ENCODE data around the gene LDLRAD4.

LDLRAD4 gene

DNA sequence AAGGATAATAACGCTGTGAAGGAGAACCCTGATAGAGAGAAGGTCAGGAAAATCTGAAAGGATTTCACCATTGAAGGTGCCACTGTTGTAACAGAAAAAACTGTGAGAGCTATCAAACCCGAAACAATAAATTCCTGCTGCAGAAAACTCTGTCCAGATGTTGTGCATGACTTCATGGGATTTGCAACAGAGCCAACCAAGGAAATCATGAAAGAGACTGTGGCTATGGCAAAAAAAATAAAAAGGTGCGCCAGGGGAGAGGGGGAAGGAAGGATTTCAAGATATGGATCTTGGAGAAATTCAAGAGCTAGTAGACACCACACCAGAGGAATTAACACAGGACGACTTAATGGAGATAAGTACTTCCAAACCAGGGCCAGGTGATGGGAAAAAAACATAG, 88.0 kb downstream of the LDLRAD4 start:
- no peak for DNase-seq (ENCODE audit: low spot score)

DNA sequence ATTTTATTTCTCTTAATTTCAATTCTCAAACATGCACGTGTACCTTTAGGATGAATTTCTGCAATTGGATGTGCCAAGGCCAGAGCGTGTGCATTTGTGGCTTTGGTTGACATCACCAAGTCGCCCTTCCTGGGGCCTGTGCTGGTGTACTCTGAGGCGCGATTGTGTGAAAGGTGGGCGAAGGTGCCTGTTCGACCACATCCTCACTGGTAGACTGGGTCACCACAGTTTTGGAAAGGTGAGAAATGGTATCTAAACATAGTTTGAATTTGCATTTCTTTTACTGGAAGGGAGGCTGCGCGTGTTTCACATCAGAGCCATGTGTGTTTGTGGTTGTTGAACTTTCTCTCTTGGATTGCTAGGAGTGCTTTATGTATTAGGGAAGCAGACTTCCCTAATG, 89.8 kb downstream of the LDLRAD4 start:
- no peak for DNase-seq (ENCODE audit: low spot score)

DNA sequence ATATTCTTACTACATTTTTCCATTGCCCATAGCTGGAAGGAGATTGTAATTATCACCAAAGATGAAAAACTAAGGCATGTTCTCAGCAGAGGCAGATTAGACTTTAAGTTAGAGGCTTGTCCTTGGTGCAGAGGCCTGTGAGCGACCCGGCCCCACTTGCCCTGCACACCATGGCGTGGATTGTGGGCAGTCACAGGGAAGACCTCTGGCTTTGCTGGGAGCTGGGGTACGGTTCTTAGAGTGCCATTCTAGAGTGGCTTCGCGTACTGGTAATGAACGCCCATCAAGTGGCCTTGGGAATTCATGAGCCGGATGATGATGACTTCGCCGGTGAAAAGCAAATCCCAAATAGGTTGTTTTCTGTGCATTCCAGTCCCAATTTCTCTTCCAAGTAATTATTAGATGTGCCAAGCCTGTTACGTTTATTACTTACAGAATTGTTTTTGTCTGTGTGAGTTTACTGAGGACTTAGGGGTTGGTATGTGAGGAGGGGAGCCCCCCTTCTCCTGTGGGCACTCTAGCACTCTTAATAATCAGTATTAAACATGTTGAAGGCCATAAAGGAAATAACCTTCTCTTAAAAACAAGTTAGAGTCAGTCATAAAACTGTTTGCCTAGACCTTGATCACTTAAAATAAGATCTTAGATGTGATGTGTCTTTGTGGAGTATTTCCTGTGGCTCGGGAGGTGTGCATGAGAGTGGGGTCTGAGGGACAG, 90.6 kb downstream of the LDLRAD4 start:
- DNase-seq (ENCODE audit: low spot score) = no peak

DNA sequence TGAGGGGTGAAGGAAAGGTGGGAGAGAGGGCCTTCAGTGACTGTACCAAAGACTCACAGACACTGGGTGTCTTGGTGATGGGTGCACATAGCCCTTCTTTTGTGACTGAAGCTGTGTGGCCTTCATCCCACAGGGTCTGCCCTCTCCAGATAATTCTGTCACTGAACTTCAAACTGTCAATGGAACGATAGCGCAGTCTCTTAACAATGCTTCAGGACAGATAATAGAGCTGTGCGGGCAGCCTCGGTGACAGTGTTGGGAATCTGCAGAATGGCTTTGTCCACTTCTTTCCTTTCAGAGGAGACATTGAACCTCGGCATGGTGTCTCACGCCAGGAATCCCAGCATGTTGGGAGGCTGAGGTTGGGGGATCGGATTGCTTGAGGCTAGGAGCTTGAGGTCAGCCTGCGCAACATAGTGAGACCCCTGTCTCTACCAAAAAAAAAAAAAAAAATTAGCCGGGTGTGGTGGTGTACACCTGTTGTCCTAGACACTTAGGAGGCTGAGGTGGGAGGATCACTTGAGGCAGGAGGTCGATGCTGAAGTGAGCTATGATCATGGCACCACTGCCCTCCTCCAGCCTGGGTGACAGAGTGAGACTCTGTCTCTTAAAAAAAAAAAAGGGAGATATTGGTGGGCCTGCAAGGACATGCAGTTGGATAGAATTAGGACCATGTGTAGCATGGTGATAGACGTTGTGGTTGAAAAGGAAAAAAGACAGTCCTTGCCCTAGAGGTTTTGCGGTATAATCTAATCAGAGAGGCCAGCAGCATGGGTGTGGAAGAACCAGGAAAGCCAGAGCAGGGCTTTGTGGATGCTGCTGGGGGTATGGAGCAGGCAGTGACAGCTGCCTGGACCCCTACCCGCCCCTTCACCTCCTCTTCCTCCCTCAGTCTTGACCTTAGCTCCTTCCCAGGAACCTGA, 91.4 kb downstream of the LDLRAD4 start:
- DNase-seq (ENCODE audit: low spot score) = no peak

DNA sequence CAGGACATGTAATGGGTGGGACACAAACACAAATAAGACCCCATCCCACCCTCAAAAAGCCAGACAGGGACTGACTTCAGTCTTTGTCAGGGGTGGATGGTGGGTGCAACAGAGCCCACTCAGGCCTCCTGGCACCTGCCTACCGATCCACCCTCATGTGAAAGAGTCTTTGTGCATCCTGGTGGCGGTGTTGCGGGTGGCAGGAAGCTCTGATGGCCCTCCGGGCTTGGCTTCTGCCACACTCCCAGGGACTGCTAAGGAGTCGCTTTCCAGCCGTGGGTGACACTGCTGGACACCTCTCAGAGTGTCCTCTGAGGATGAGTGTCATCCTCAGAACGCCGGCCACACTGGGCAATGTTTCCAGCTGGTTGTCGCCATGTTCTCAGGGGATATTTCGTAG, 92.6 kb downstream of the LDLRAD4 start:
- no peak for DNase-seq (ENCODE audit: low spot score)

DNA sequence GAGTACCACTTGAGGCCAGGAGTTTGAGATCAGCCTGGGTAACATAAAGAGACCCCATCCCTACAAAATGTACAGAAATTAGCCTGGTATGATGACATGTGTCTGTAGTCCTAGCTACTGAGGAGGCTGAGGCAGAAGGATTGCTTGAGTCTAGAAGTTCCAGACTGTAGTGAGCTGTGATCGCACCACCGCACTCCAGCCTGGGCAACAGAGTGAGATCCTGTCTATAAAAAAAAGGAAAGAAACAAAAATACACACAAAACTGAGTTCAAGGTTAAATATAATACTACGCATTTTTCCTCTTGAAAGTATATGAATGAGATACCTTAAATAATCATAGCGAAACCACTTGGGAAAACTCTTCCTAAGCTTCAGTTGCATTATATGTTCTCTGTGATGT, 94.0 kb downstream of the LDLRAD4 start:
- no peak for DNase-seq (ENCODE audit: low spot score)

DNA sequence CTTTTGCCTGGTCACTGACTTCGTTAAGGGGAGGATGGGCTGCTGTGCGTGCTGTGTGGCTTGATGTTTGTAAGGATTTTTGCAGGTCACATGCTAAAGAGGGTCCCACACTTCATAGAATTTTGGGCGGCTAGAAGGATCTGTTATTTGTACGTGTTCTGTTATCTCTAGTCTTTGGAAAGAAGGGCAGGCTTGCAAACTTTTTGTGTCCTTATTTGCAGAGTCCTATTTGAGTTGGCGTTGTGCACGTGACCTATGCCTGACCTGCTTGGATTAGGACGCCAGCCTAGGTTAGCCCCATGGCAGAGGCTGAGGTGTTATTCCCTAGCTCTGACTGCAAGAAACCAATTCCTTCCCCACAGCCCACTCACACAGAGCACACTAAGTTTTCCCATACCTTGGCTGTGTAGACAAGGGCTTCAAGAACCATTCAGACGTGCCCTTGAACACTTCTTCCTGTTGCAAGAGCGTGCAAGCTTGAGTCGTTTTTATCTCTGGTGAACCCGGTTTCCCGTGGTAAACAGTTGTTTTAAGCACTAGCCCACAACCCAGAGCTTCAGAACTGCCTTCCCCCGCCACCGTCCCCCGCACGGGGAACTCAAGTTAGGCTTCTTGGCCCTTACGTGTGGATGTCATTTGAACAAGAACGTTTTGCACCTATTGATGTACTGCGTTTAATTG, 94.6 kb downstream of the LDLRAD4 start:
- DNase-seq (ENCODE audit: low spot score) = no peak

DNA sequence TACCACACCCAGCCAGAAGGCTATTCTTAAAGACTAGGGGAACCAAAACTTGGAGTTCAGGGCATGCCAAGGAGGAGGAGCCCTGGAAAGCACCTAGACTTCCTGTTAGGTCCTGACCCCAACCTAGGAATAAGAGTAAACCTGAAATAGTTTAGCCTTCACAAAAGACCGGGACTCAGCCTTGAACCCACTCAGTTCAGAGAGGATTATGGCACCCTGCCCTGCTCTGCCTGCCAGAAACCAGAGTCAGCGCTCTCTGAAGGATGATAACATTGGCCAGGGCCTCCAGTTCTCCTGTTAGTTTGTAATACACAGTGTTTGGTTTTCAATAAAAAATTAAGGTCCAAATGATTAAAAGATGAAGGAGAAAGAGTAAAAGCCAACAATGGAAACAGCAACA, 96.4 kb downstream of the LDLRAD4 start:
- DNase-seq (ENCODE audit: low spot score) = no peak

DNA sequence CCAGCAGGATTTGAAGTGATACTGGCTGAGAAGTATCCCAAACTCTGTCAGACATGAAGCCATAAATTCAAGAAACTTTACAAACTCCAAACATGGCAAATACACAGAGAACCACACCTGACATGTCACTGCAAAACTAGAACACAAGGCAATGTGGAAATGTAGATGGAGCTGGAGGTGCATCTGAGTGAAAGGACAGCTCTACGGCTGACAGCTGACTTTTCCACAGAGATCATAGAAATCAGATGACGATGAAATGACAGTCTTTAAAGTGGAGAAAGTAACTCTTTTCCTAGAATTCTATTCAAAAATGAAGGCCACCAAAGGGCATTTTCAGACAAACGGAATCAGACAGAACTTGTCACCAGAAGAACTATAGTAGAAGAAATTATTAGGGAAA, 97.5 kb downstream of the LDLRAD4 start:
- no peak for DNase-seq (ENCODE audit: low spot score)

DNA sequence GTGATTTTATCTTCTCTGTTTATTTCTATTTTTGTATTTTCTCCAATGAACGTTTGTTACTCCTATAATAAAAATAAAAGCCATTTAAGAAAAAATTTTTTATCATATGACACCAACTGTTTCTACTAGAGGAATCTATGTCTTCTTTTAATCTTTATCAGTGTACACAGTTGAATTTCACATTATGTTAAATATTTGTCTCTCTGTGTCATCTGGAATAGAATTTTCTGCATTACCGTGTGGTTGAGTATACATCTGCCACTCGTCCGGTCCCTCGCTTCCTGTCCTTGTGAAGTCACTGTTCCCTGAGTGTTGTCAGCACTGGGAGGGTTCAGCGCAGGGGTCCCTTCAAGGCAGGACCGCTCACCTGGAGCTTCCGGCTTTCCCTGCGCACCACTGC, 99.2 kb downstream of the LDLRAD4 start:
- DNase-seq (ENCODE audit: low spot score) = no peak

DNA sequence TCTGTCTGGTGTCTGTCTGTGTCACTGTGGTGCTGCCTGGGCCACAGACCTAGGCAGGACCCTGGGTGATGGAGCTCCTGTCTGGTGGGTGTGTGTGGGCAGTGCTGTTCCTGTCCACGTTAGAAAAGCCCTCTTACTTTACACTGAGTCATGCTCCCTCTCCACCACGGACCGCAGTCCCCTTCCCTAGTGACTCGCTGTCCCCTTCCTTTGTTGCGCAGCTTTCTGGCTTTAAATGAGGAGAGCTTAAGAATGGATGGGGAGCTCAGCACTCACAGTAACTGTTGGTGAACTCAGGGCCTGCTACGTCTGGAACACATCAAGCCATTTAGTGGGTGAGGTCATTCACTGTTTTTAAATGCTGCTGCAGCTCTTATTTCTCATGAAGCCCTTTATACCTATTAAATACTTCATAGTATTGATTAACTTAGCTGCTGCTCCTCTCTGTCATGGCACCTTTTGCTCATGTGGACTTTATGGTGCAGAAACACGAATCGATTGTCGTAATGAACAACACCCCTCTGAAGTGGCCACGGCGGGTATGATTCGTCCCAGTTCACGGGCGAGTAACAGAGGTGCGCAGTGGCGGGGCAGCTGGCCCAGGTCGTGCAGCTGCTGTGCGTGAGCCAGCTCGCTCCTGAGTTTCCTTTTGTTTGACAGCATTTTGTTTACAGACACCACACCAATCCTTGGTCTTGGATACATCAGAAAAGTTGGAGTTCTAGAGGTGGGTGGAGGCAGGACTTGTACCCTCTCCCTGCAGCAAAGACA, 100.4 kb downstream of the LDLRAD4 start:
- no peak for DNase-seq (ENCODE audit: low spot score)

DNA sequence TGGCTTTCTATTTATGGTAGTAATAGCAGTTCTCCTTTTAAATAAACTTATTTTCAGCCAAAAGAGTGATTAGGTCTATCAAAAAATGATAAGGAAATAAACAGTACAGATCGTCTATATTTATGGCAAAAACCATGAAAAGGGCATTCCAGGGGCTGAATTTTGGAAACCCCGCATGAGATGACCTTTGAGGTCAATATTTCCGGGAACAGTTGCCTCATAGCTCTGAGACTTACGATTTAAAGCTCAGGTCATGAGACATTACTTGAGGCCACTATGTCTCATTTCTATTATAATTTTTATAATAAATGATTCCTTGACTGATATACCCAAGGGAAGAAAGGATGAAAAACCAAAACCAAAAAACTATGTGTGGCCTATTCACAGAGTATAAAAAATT, 101.1 kb downstream of the LDLRAD4 start:
- no peak for DNase-seq (ENCODE audit: low spot score)

DNA sequence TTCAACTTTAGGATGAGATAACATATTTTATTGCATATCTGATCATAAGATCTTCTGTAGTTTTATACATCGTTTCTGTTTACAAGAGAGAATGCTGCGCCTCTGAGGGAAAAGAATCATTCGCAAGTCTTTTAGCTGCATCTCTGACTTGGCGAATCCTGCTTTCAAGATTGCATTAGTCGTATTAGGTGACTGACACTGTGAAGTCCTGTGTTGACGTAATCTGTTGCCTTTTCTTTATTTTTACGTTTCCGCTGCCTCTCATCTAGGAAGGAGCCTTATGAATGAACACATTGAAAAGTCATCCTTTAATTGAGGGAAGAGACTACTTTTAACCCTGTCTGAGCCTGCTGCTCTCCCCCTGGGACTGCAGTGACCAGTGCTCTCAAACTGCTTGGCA, 101.5 kb downstream of the LDLRAD4 start:
- DNase-seq (ENCODE audit: low spot score) = no peak

DNA sequence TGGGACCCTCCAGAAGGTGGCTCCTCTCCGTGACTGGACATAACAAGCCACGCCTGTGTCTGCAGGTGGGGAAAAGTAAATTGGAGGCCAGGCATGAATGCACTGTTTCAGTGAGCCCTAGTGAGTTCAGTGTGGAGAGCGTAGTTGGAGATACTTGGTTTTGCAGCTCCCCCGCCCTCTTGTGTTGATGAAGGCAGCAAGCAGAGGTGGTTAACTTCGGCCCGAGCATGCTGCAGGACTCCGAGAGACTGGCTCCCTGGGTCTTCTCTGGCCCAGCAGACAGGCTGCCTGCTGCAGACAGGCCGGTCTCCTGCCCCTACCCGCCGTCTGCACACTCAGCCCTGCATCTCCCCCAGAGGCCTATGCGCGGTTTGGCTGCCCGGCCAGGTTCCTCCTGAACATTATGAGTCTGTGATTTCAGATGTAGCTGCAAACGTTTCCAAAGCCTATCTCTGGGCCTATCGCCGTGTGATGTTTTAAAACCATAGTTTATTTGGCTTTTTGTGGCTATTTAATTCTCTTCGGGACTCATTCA, 102.4 kb downstream of the LDLRAD4 start:
- DNase-seq (ENCODE audit: low spot score) = no peak

DNA sequence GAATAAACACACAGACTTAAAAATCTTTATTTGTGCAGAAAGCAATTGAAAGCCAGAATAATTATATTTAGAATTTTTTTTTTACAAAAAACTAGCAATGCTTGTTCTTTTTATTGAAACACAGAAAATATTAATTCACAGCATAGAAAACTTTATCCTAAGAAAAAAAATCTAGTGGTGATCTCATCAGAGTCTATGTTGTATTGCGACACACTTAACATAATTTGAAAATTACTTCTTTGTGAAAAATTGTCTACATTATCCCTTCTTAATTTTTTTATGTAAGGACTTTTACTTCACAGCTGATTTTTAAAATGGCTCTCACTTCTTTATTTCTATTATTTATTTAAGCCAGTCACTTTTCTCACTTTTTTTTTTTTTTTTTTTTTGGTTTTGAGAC, 103.4 kb downstream of the LDLRAD4 start:
- DNase-seq (ENCODE audit: low spot score) = no peak

DNA sequence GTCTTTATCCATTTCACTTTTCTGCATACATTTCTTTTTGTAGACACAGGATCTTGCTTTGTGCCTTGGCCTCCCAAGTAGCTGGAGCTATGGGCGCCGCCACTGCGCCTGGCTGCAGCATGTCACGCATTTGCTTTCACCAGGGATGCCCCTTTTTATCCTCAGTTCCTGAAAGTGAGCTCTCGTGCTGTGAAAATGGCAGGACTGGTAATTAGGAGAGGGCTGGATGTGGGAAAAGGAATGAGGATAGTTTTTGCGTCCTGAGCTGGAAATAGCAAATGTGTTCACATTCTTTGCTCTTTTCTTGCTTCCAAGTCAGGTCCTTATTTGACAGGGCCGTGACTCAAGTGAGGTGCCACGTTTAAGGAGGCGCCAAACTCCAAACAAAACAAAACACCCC, 104.6 kb downstream of the LDLRAD4 start:
- DNase-seq (ENCODE audit: low spot score) = no peak

DNA sequence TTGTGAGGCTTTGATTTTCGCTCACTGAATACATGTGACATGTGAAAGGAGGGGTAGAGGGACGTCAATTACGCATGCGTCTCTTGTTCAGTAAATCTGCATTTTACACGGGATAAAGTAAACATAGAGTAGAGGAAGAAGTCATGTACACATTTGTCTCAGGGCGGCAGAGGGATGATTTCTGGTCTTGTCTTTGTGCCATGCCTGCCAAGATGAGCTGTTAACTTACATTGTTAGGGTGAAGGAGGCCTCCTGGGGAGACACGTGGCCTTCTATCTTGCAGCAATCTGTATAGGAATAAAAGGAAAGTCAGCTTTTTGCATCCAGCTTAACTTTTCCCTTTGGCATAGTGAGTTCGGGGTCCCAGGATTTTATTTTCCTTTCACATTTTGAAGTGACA, 106.3 kb downstream of the LDLRAD4 start:
- DNase-seq (ENCODE audit: low spot score) = no peak

DNA sequence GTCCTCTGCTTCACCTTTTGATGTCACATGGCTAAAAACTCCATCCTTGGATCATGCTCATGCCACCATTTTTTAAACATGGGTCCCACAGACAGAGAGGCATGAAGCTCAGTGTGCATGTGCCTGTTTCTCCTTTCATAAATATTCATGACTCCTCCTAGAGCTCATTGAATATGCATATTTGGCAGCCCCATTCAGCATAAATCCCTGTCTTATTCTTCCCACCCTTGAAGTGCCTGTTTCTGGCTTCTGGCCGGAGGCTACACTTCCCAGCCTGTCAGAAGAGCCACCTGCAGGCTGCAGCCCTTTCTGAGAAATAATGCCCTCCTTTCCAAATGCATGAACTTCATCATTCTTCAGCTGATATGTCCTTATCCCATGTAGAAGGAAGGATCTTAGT, 109.7 kb downstream of the LDLRAD4 start:
- DNase-seq (ENCODE audit: low spot score) = no peak

DNA sequence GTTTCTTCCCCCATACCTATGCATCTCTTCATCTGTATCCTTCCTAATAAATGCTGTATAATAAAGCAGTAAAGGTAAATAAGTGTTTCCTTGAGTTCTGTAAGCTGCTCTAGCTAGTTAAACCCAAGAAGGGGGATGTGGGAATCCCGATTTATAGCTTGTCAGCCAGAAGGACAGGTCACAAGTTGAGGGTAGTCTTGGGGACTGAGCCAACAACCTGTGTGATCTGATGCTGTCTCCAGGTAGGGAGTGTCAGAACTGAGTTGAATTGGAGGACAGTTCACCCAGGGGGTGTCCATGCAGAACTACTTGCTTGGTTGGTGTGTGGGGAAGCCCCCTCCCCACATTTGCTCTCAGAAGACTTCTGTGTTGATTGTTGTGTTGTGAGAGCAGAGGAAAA, 112.4 kb downstream of the LDLRAD4 start:
- no peak for DNase-seq (ENCODE audit: low spot score)

DNA sequence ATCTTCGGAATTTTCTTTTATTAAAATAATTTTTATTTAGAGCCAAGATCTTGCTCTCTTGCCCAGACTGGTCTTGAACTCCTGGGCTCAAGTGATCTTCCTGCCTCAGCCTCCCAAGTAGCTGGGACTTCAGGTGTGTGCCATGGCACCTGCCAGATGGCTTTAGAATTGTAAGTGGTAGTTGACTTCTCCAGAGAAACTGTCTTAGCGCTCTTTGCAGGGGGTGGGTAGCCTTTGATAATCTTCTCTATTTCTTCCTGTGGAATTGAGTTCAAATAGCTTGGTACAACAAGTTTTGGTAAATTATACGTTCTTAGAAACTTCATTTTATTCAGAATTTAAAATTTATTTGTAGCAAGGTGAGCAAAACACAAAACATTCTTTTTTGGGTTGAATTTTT, 113.3 kb downstream of the LDLRAD4 start:
- DNase-seq (ENCODE audit: low spot score) = no peak

DNA sequence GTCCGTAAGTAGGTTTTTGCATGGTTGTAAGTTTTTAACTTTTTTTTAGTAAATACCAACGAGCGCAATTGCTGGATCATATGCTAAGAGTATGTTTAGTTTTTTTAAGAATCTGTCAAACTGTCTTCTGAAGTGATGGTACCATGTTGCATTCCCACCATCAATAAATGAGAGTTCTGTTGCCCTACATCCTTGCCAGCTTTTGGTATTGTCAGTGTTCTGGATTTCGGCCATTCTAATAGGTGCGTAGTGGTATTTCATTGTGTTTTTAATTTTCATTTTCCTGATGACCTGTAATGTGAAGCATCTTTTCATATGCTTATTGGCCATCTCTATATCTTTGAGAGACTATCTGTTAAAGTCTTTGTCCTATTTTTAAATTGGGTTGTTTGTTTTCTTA, 114.3 kb downstream of the LDLRAD4 start:
- DNase-seq (ENCODE audit: low spot score) = no peak

DNA sequence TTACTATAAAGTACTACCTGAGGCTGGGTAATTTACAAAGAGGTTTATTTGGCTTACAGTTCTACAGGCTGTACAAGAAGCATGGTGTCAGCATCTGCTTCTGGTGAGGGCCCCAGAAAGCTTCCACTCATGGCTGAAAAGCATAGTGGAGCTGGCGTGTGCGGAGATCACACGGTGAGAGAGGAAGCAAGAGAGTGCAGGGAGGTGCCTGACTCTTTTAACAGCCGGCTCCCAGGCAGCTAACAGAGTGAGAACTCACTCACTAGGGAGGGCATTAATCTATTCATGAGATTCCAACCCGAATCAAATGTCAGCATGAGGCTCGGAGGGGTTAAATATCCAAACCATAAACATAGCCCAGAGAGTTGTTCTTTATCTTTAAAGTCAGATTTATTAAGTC, 117.3 kb downstream of the LDLRAD4 start:
- DNase-seq (ENCODE audit: low spot score) = no peak

Data from globus pallidus (tissue), 1 donor.